Neural cell (in vitro differentiated cells): Measurements from ENCODE around the gene RPS6KA2. TPM values are rescaled to one million over a fixed set of nuclear protein-coding genes. Genes with fewer than 3 reads are reported as not detected.

Experiments
- H2AFZ ChIP-seq: fragments of 200-600, 300-800 bp; sonication (generic), shearing (Covaris generic); 2 replicates; pipeline ENCODE4 v1.6.0; 2014; ENCODE audit warnings: low read depth, mild to moderate bottlenecking, antibody characterized with exemption, low read length, moderate library complexity
- H3F3A ChIP-seq: fragments of 200-600 bp; shearing (Covaris generic); 2 replicates; pipeline ENCODE4 v1.6.1; 2016; ENCODE audit warnings: mild to moderate bottlenecking, moderate library complexity, mixed read lengths, antibody characterized with exemption, low read length; ENCODE audit not compliant: insufficient read depth, poor library complexity, severe bottlenecking
- H3K27ac ChIP-seq: fragments of 200-600, 300-800 bp; sonication (generic), shearing (Covaris generic); 2 replicates; pipeline ENCODE4 v1.5.1; 2014; ENCODE audit warnings: mild to moderate bottlenecking, low read length, moderate library complexity
- H3K27me3 ChIP-seq: fragments of 300-800, 200-600 bp; sonication (generic), shearing (Covaris generic); 2 replicates; pipeline ENCODE4 v1.6.0; 2014; ENCODE audit warnings: mild to moderate bottlenecking, low read depth, low read length, moderate library complexity; ENCODE audit not compliant: insufficient read depth
- H3K36me3 ChIP-seq: fragments of 300-800, 200-600 bp; sonication (generic), shearing (Covaris generic); 2 replicates; pipeline ENCODE4 v1.5.1; 2014; ENCODE audit warnings: mild to moderate bottlenecking, antibody characterized with exemption, low read length, moderate library complexity; ENCODE audit not compliant: insufficient read depth
- H3K4me2 ChIP-seq: fragments of 300-800, 200-600 bp; sonication (generic), shearing (Covaris generic); 2 replicates; pipeline ENCODE4 v1.6.0; 2014; ENCODE audit warnings: mild to moderate bottlenecking, low read length
- H3K4me3 ChIP-seq: fragments of 300-800, 200-600 bp; sonication (generic), shearing (Covaris generic); 2 replicates; pipeline ENCODE4 v1.5.1; 2014; ENCODE audit warnings: mild to moderate bottlenecking, low read length, moderate library complexity
- H3K79me2 ChIP-seq: fragments of 200-600 bp; shearing (Covaris generic); replicated peaks from 2 replicates; pipeline ENCODE4 v1.6.0; 2014; ENCODE audit warnings: mild to moderate bottlenecking, low read length, moderate library complexity; ENCODE audit not compliant: insufficient read depth
- H3K9ac ChIP-seq: fragments of 300-800, 200-600 bp; sonication (generic), shearing (Covaris generic); 2 replicates; pipeline ENCODE4 v1.6.1; 2016; ENCODE audit warnings: mild to moderate bottlenecking, low read length, mixed read lengths
- H3K9me2 ChIP-seq: fragments of 200-600 bp; shearing (Covaris generic); 2 replicates; pipeline ENCODE4 v1.6.1; 2016; ENCODE audit warnings: mild to moderate bottlenecking, low read length, mixed read lengths; ENCODE audit not compliant: insufficient read depth
- H3K9me3 ChIP-seq: fragments of 200-600, 300-800 bp; sonication (generic), shearing (Covaris generic); 2 replicates; pipeline ENCODE4 v1.6.1; 2016; ENCODE audit warnings: mild to moderate bottlenecking, mixed run types, low read length, moderate library complexity, mixed read lengths
- H4K20me1 ChIP-seq: fragments of 200-600 bp; shearing (Covaris generic); 2 replicates; pipeline ENCODE4 v1.6.1; 2016; ENCODE audit warnings: mild to moderate bottlenecking, mixed run types; ENCODE audit not compliant: insufficient read depth
- EP300 ChIP-seq: fragments of 450-650 bp; conservative IDR thresholded peaks from 2 replicates; pipeline ENCODE4 v1.6.1; 2014; ENCODE audit warnings: antibody characterized with exemption, mild to moderate bottlenecking, moderate library complexity; ENCODE audit not compliant: poor library complexity, severe bottlenecking
- EZH2 ChIP-seq: fragments of 200-600, 300-800 bp; shearing (Covaris generic), sonication (generic); IDR thresholded peaks from 2 replicates; pipeline ENCODE4 v1.6.1; 2014; ENCODE audit warnings: antibody characterized with exemption, low read length, borderline replicate concordance, mild to moderate bottlenecking; ENCODE audit not compliant: insufficient read depth, poor library complexity, severe bottlenecking
- MXI1 ChIP-seq: fragments of 450-650 bp; conservative IDR thresholded peaks from 2 replicates; pipeline ENCODE4 v1.6.1; 2014; ENCODE audit warnings: antibody characterized with exemption, mild to moderate bottlenecking; ENCODE audit not compliant: poor library complexity, severe bottlenecking
- POLR2AphosphoS5 ChIP-seq: IDR thresholded peaks from 2 replicates; pipeline ENCODE4 v1.6.1; 2012
- RAD21 ChIP-seq: fragments of 450-650 bp; conservative IDR thresholded peaks from 2 replicates; pipeline ENCODE4 v1.6.1; 2014; ENCODE audit warnings: antibody characterized with exemption, mild to moderate bottlenecking, moderate library complexity
- SMC3 ChIP-seq: fragments of 450-650 bp; conservative IDR thresholded peaks from 2 replicates; pipeline ENCODE4 v1.6.1; 2014; ENCODE audit warnings: antibody characterized with exemption, mild to moderate bottlenecking, moderate library complexity; ENCODE audit not compliant: poor library complexity
- TAF1 ChIP-seq: IDR thresholded peaks from 2 replicates; pipeline ENCODE4 v1.6.1; 2012; ENCODE audit warnings: low read depth
- polyA plus RNA-seq: library from polyadenylated mRNA; depleted of rRNA; stranded (reverse); fragments of >200 nt; gene quantifications from 2 replicates; pipeline ENCODE4 v1.2.3, GENCODE V29; 2014
- TF ChIP-seq, protein P1 (sequence below): fragments of 450-650 bp; IDR thresholded peaks from 2 replicates; pipeline ENCODE4 v1.5.1; 2014; ENCODE audit warnings: antibody characterized with exemption, mild to moderate bottlenecking, moderate library complexity; ENCODE audit not compliant: poor library complexity, severe bottlenecking
- TF ChIP-seq, protein P2 (sequence below): IDR thresholded peaks from 2 replicates; pipeline ENCODE4 v1.6.1; 2012; ENCODE audit warnings: borderline replicate concordance

The RPS6KA2 gene
- polyA plus RNA-seq, 1 donor from 2014 or later, result 34.3 TPM

DNA sequence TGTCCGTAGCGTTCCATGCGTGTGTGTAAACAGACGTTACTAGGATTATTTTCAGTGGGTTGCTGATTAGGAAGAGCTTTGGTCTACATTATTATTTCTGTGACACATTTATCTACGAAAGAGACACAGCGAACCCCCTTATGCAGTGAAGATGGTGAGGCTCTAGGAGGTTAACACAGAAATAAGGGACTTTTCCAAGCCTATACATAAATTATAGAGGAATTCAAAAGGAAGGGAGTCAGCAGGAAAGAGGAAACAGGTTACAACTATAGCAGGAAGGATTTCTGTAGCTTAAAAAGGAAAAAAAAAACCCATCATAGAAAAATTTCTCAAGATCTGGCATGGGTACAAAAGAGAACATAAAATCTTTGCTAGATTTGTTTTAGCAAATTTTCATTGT lies 12.9 kb upstream of the RPS6KA2 start:
- TF ChIP-seq MXI1 (no peak), TAF1 (no peak), POLR2AphosphoS5 (no peak)
- TF ChIP-seq, protein P1, sequence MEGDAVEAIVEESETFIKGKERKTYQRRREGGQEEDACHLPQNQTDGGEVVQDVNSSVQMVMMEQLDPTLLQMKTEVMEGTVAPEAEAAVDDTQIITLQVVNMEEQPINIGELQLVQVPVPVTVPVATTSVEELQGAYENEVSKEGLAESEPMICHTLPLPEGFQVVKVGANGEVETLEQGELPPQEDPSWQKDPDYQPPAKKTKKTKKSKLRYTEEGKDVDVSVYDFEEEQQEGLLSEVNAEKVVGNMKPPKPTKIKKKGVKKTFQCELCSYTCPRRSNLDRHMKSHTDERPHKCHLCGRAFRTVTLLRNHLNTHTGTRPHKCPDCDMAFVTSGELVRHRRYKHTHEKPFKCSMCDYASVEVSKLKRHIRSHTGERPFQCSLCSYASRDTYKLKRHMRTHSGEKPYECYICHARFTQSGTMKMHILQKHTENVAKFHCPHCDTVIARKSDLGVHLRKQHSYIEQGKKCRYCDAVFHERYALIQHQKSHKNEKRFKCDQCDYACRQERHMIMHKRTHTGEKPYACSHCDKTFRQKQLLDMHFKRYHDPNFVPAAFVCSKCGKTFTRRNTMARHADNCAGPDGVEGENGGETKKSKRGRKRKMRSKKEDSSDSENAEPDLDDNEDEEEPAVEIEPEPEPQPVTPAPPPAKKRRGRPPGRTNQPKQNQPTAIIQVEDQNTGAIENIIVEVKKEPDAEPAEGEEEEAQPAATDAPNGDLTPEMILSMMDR, result no peak
- TF ChIP-seq, protein P2, sequence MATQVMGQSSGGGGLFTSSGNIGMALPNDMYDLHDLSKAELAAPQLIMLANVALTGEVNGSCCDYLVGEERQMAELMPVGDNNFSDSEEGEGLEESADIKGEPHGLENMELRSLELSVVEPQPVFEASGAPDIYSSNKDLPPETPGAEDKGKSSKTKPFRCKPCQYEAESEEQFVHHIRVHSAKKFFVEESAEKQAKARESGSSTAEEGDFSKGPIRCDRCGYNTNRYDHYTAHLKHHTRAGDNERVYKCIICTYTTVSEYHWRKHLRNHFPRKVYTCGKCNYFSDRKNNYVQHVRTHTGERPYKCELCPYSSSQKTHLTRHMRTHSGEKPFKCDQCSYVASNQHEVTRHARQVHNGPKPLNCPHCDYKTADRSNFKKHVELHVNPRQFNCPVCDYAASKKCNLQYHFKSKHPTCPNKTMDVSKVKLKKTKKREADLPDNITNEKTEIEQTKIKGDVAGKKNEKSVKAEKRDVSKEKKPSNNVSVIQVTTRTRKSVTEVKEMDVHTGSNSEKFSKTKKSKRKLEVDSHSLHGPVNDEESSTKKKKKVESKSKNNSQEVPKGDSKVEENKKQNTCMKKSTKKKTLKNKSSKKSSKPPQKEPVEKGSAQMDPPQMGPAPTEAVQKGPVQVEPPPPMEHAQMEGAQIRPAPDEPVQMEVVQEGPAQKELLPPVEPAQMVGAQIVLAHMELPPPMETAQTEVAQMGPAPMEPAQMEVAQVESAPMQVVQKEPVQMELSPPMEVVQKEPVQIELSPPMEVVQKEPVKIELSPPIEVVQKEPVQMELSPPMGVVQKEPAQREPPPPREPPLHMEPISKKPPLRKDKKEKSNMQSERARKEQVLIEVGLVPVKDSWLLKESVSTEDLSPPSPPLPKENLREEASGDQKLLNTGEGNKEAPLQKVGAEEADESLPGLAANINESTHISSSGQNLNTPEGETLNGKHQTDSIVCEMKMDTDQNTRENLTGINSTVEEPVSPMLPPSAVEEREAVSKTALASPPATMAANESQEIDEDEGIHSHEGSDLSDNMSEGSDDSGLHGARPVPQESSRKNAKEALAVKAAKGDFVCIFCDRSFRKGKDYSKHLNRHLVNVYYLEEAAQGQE, result no peak
- Histone ChIP-seq H4K20me1 (no peaks in the 10 kb centered on the region), H3F3A (no peaks in the 10 kb centered on the region), H3K27me3 (no peaks in the 10 kb centered on the region), H3K4me3 (no peak overlapping the region), H3K36me3 (no peaks in the 10 kb centered on the region), H3K79me2 (no peaks in the 10 kb centered on the region), H3K9me2 (no peaks in the 10 kb centered on the region), H3K27ac (no peak overlapping the region), H3K4me2 (no peak overlapping the region), H3K9ac (no peak overlapping the region), H3K9me3 (peaks cover 4% of the 10 kb centered on the region), H2AFZ (no peak overlapping the region)

DNA sequence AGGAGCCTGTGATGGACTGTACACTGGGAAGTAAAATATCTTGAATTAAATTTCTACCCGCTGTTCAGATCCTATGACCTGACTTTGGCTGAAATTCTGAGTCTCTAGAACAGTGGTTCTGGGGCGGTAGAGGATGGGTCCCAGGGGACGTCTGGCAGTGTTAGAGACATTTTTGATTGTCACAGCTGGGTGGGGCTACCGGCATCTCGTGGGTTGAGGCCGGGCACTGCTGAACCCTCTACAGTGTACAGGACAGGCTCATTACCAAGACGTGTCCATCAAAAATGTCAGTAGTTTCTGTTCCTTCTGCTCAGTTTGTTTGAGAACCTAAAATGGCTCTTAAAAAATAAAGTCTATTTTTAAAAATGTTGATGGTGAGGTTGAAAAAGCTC lies 11.5 kb upstream of the RPS6KA2 start:
- no peaks in the 10 kb centered on the region for H4K20me1 ChIP-seq
- H3K4me3 ChIP-seq, result no peak overlapping the region
- no peak for TF ChIP-seq EP300
- TF ChIP-seq RAD21, result no peak
- no peak for TF ChIP-seq TAF1
- TF ChIP-seq, protein P1, result no peak
- TF ChIP-seq POLR2AphosphoS5, result no peak
- TF ChIP-seq, protein P2, result no peak
- no peak for TF ChIP-seq EZH2
- no peak for TF ChIP-seq MXI1
- no peak for TF ChIP-seq SMC3
- H3F3A ChIP-seq, result no peaks in the 10 kb centered on the region
- no peaks in the 10 kb centered on the region for H3K27me3 ChIP-seq
- no peak overlapping the region for H3K27ac ChIP-seq
- H3K9me3 ChIP-seq, result peaks cover under 1% of the 10 kb centered on the region
- no peak overlapping the region for H3K4me2 ChIP-seq
- H2AFZ ChIP-seq, result no peak overlapping the region
- H3K9ac ChIP-seq, result no peak overlapping the region
- no peaks in the 10 kb centered on the region for H3K9me2 ChIP-seq
- H3K36me3 ChIP-seq, result no peaks in the 10 kb centered on the region
- H3K79me2 ChIP-seq, result no peaks in the 10 kb centered on the region
